H9 (cell line): ENCODE results near the gene KLC1. TPM values are rescaled to one million over a fixed set of nuclear protein-coding genes. Genes with fewer than 3 reads are reported as not detected.

Experiments used
- DNase-seq: peaks from one replicate; pipeline ENCODE4 v3.0.0-alpha.2; 2017
- H2AFZ ChIP-seq: one replicate; pipeline ENCODE4 v1.6.1; 2013; ENCODE audit warnings: mild to moderate bottlenecking, low read length, control low read depth, moderate library complexity
- H2AK5ac ChIP-seq: 2 replicates; pipeline ENCODE4 v1.6.1; 2013; ENCODE audit warnings: low read length, control low read depth, mixed read lengths; ENCODE audit not compliant: insufficient read length
- H2BK120ac ChIP-seq: one replicate; pipeline ENCODE4 v1.6.1; 2013; ENCODE audit warnings: low read depth, mild to moderate bottlenecking, low read length, control low read depth, inconsistent platforms; ENCODE audit not compliant: poor library complexity, severe bottlenecking
- H2BK12ac ChIP-seq: 2 replicates; pipeline ENCODE4 v1.6.1; 2013; ENCODE audit warnings: low read length, control low read depth, mixed read lengths, low read depth; ENCODE audit not compliant: insufficient read length
- H2BK15ac ChIP-seq: 2 replicates; pipeline ENCODE4 v1.6.1; 2013; ENCODE audit warnings: low read depth, low read length, control low read depth
- H2BK20ac ChIP-seq: one replicate; pipeline ENCODE4 v1.6.1; 2013; ENCODE audit warnings: low read depth, mild to moderate bottlenecking, low read length, control low read depth, inconsistent platforms; ENCODE audit not compliant: poor library complexity, severe bottlenecking
- H2BK5ac ChIP-seq: 2 replicates; pipeline ENCODE4 v1.6.1; 2013; ENCODE audit warnings: low read length, control low read depth, mixed read lengths; ENCODE audit not compliant: insufficient read length
- H3K14ac ChIP-seq: 2 replicates; pipeline ENCODE4 v1.6.1; 2013; ENCODE audit warnings: low read length, control low read depth; ENCODE audit not compliant: insufficient read depth
- H3K18ac ChIP-seq: 2 replicates; pipeline ENCODE4 v1.6.1; 2013; ENCODE audit warnings: low read depth, mild to moderate bottlenecking, mixed read lengths, low read length, control low read depth; ENCODE audit not compliant: insufficient read length
- H3K23ac ChIP-seq: 2 replicates; pipeline ENCODE4 v1.6.1; 2013; ENCODE audit warnings: low read length, control low read depth, mixed read lengths, low read depth; ENCODE audit not compliant: insufficient read length
- H3K23me2 ChIP-seq: 2 replicates; pipeline ENCODE4 v1.6.1; 2013; ENCODE audit warnings: low read depth, mild to moderate bottlenecking, mixed read lengths, low read length, control low read depth; ENCODE audit not compliant: insufficient read length, poor library complexity, severe bottlenecking
- H3K27ac ChIP-seq: 2 replicates; pipeline ENCODE4 v1.5.1; 2013; ENCODE audit warnings: low read length, control low read depth, mixed read lengths, low read depth; ENCODE audit not compliant: insufficient read length
- H3K27me3 ChIP-seq: 2 replicates; pipeline ENCODE4 v1.6.1; 2013; ENCODE audit warnings: low read length, control low read depth, inconsistent platforms; ENCODE audit not compliant: insufficient read depth
- H3K4ac ChIP-seq: 2 replicates; pipeline ENCODE4 v1.6.1; 2013; ENCODE audit warnings: low read depth, mild to moderate bottlenecking, control low read depth, inconsistent platforms, low read length, moderate library complexity
- H3K4me1 ChIP-seq: 2 replicates; pipeline ENCODE4 v1.6.1; 2013; ENCODE audit warnings: low read length, control low read depth, inconsistent platforms; ENCODE audit not compliant: insufficient read depth
- H3K4me2 ChIP-seq: 2 replicates; pipeline ENCODE4 v1.6.1; 2013; ENCODE audit warnings: low read length, control low read depth, mixed read lengths; ENCODE audit not compliant: insufficient read length, insufficient read depth
- H3K56ac ChIP-seq: 2 replicates; pipeline ENCODE4 v1.6.1; 2013; ENCODE audit warnings: low read depth, mild to moderate bottlenecking, mixed read lengths, low read length, control low read depth; ENCODE audit not compliant: insufficient read length
- H3K79me1 ChIP-seq: 2 replicates; pipeline ENCODE4 v1.6.1; 2013; ENCODE audit warnings: low read depth, mild to moderate bottlenecking, moderate library complexity, low read length, control low read depth, inconsistent platforms; ENCODE audit not compliant: insufficient read depth, poor library complexity, severe bottlenecking
- H3K79me2 ChIP-seq: 2 replicates; pipeline ENCODE4 v1.6.1; 2013; ENCODE audit warnings: low read length, control low read depth, inconsistent platforms; ENCODE audit not compliant: insufficient read depth
- H3K9ac ChIP-seq: 2 replicates; pipeline ENCODE4 v1.6.1; 2013; ENCODE audit warnings: low read length, control low read depth, mixed read lengths; ENCODE audit not compliant: insufficient read length; ENCODE audit errors: extremely low read depth
- H3K9me3 ChIP-seq: one replicate; pipeline ENCODE4 v1.6.1; 2013; ENCODE audit warnings: low read depth, low read length, inconsistent platforms; ENCODE audit not compliant: control insufficient read depth
- H3T11ph ChIP-seq: one replicate; pipeline ENCODE4 v1.6.1; 2013; ENCODE audit warnings: mild to moderate bottlenecking, low read length, control low read depth, inconsistent platforms
- H4K20me1 ChIP-seq: one replicate; pipeline ENCODE4 v1.6.1; 2013; ENCODE audit not compliant: control insufficient read depth, insufficient read length, insufficient read depth
- H4K5ac ChIP-seq: 2 replicates; pipeline ENCODE4 v1.6.1; 2013; ENCODE audit warnings: low read depth, mild to moderate bottlenecking, mixed read lengths, low read length, control low read depth; ENCODE audit not compliant: insufficient read length
- H4K8ac ChIP-seq: replicated peaks from 2 replicates; pipeline ENCODE4 v1.6.1; 2013; ENCODE audit warnings: low read length, control low read depth, mixed read lengths, low read depth; ENCODE audit not compliant: insufficient read length
- H4K91ac ChIP-seq: 2 replicates; pipeline ENCODE4 v1.6.1; 2013; ENCODE audit warnings: low read depth, mild to moderate bottlenecking, moderate library complexity, mixed read lengths, low read length, control low read depth; ENCODE audit not compliant: insufficient read length
- H3K27ac Mint-ChIP-seq, 3 experiments: 2 replicates in 2 of 3; 3 replicates in 1 of 3; pipeline ENCODE4 v1.8.0; 2020 to 2021; ENCODE audit warnings: mixed read lengths in 3 of 3, mild to moderate bottlenecking in 1 of 3, moderate library complexity in 1 of 3
- H3K27me3 Mint-ChIP-seq: 2 replicates; pipeline ENCODE4 v1.8.0; 2021; ENCODE audit warnings: low read depth, mild to moderate bottlenecking, moderate library complexity, mixed read lengths
- H3K36me3 Mint-ChIP-seq, 3 experiments: 2 replicates in 2 of 3; 3 replicates in 1 of 3; pipeline ENCODE4 v1.8.0; 2020 to 2021; ENCODE audit warnings: low read depth in 3 of 3, mixed read lengths in 3 of 3; ENCODE audit not compliant: insufficient read depth in 1 of 3
- H3K4me1 Mint-ChIP-seq, 2 experiments: 2 replicates each; pipeline ENCODE4 v1.8.0; 2020; ENCODE audit warnings: mixed read lengths in 2 of 2
- H3K4me3 Mint-ChIP-seq, 2 experiments: 2 replicates in 1 of 2; 3 replicates in 1 of 2; pipeline ENCODE4 v1.8.0; 2020 to 2021; ENCODE audit warnings: mild to moderate bottlenecking in 2 of 2, mixed read lengths in 2 of 2, moderate library complexity in 1 of 2
- H3K9me3 Mint-ChIP-seq, 2 experiments: 2 replicates in 1 of 2; 3 replicates in 1 of 2; pipeline ENCODE4 v1.8.0; 2020; ENCODE audit warnings: mild to moderate bottlenecking in 2 of 2, mixed read lengths in 2 of 2, moderate library complexity in 1 of 2
- WGBS: extraction: QIAGEN DNeasy Blood & Tissue Kit; methylation state at CpG from one replicate; pipeline ENCODE4 v1.1.7; 2013; ENCODE audit warnings: missing lambda C conversion rate, low lambda C conversion rate, mixed read lengths; ENCODE audit not compliant: insufficient read length; ENCODE audit errors: extremely low coverage; 5-methylcytosine and 5-hydroxymethylcytosine counted together
- total RNA-seq: library from RNA; stranded (reverse); gene quantifications from 2 replicates; pipeline ENCODE4 v1.2.1, GENCODE V29; 2021
- TF ChIP-seq, protein P1 (sequence below): fragments of 200-600 bp; sonication (generic); conservative IDR thresholded peaks from 3 replicates; pipeline ENCODE4 v1.8.0; 2021; ENCODE audit warnings: antibody characterized with exemption, mild to moderate bottlenecking

KLC1 gene
- total RNA-seq, 1 experiment from 2014 or later = 143 TPM

- no CpG with 5 or more reads among the region's 1 CpG for WGBS
- H3K4me3 Mint-ChIP-seq = peak overlapping the region in 1 of 2 experiments; percentile 51; a peak in 2 of 5 replicates
Observed at GRCh38 chr14:103633391-103633790, 4.4 kb downstream of the KLC1 start.

More at GRCh38 chr14:103633391-103633790, 4.4 kb downstream of the KLC1 start:
- no peak overlapping the region for H2BK5ac ChIP-seq
- no peaks in the 10 kb centered on the region for H3K9me3 Mint-ChIP-seq
- peaks cover 22 to 24% of the 10 kb centered on the region in 2 experiments for H3K4me1 Mint-ChIP-seq
- no peak overlapping the region for H2BK12ac ChIP-seq
- no peak overlapping the region for H3K56ac ChIP-seq
- H3K79me2 ChIP-seq = peaks cover 47% of the 10 kb centered on the region; the same call in 1 of the 2 replicates
- no peak overlapping the region for H3K9ac ChIP-seq
- no peak overlapping the region for H4K8ac ChIP-seq
- peaks cover 2% of the 10 kb centered on the region; the same call in 1 of the 2 replicates for H3K4me1 ChIP-seq
- peak overlapping the region in 1 of 3 experiments; percentile 88; a peak in 2 of 7 replicates for H3K27ac Mint-ChIP-seq
- H3K14ac ChIP-seq = no peak overlapping the region
- no peak overlapping the region for H3T11ph ChIP-seq
- DNase-seq = no peak
- H4K5ac ChIP-seq = no peak overlapping the region
- H3K27ac ChIP-seq = no peak overlapping the region
- H3K23ac ChIP-seq = no peak overlapping the region
- H2BK120ac ChIP-seq = no peak overlapping the region
- TF ChIP-seq, protein P1, sequence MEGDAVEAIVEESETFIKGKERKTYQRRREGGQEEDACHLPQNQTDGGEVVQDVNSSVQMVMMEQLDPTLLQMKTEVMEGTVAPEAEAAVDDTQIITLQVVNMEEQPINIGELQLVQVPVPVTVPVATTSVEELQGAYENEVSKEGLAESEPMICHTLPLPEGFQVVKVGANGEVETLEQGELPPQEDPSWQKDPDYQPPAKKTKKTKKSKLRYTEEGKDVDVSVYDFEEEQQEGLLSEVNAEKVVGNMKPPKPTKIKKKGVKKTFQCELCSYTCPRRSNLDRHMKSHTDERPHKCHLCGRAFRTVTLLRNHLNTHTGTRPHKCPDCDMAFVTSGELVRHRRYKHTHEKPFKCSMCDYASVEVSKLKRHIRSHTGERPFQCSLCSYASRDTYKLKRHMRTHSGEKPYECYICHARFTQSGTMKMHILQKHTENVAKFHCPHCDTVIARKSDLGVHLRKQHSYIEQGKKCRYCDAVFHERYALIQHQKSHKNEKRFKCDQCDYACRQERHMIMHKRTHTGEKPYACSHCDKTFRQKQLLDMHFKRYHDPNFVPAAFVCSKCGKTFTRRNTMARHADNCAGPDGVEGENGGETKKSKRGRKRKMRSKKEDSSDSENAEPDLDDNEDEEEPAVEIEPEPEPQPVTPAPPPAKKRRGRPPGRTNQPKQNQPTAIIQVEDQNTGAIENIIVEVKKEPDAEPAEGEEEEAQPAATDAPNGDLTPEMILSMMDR = no peak
- no peaks in the 10 kb centered on the region for H3K27me3 ChIP-seq
- H2BK20ac ChIP-seq = no peak overlapping the region
- no peaks in the 10 kb centered on the region for H3K27me3 Mint-ChIP-seq
- H3K4me2 ChIP-seq = no peak overlapping the region
- peaks cover 4 to 24% (median 16%) of the 10 kb centered on the region in 3 experiments; a peak in 5 of 7 replicates for H3K36me3 Mint-ChIP-seq
- H2AFZ ChIP-seq = no peak overlapping the region
- H3K18ac ChIP-seq = no peak overlapping the region
- H4K20me1 ChIP-seq = no peaks in the 10 kb centered on the region
- no peak overlapping the region for H4K91ac ChIP-seq
- H2BK15ac ChIP-seq = no peak overlapping the region
- no peak overlapping the region for H3K4ac ChIP-seq
- H3K23me2 ChIP-seq = peaks cover 5% of the 10 kb centered on the region
- H2AK5ac ChIP-seq = no peak overlapping the region
- no peaks in the 10 kb centered on the region for H3K9me3 ChIP-seq
- no peaks in the 10 kb centered on the region for H3K79me1 ChIP-seq
